Measurements from ENCODE around the gene MGAT5.

GRCh38 chr2:134272806-134273205 is 18.9 kb downstream of the MGAT5 start:
- TF ChIP-seq CTCF (IDR thresholded peaks at IDR 0.05 in 2 of 3, conservative IDR thresholded peaks at IDR 0.05 in 1 of 3; ENCODE audit: borderline replicate concordance in 1 of 3, insufficient read depth in 1 of 3, low read depth in 2 of 3, low read length in 2 of 3), result no peak
- no peak for TF ChIP-seq EZH2phosphoT487 (IDR thresholded peaks at IDR 0.05; ENCODE audit: borderline replicate concordance)
- TF ChIP-seq SP1 (IDR thresholded peaks at IDR 0.05; ENCODE audit: low read depth), result no peak
- no peak for TF ChIP-seq YY1 (IDR thresholded peaks at IDR 0.05; ENCODE audit: extremely low read depth, insufficient replicate concordance, low read depth, low read length)
- TF ChIP-seq ATF3 (IDR thresholded peaks at IDR 0.05), result no peak
- no peak for TF ChIP-seq EZH2 (IDR thresholded peaks at IDR 0.05)
- TF ChIP-seq POLR2A (IDR thresholded peaks at IDR 0.05; ENCODE audit: borderline replicate concordance, extremely low read depth, insufficient read depth, insufficient read length), result no peak
- TF ChIP-seq POLR2AphosphoS5 (IDR thresholded peaks at IDR 0.05; ENCODE audit: low read depth, low read length), result no peak
- TF ChIP-seq RAD21 (IDR thresholded peaks at IDR 0.05; ENCODE audit: low read depth), result no peak
- TF ChIP-seq JUND (IDR thresholded peaks at IDR 0.05), result no peak

All from HCT116 (cell line).